Brain pericyte (primary cell): ENCODE data around the gene CLEC16A.
A peak's percentile ranks its signal among the peaks of the same experiment; 100 is the strongest.
"Not testable (repeated sequence)": the region's sequence is repeated elsewhere in the genome, so short reads cannot be mapped to it uniquely, and the experiment has no call there.

Experiments
- DNase-seq: peaks from one replicate; pipeline ENCODE4 v3.0.0-alpha.2; 2012; ENCODE audit warnings: low read depth, low spot score

CLEC16A gene

DNA sequence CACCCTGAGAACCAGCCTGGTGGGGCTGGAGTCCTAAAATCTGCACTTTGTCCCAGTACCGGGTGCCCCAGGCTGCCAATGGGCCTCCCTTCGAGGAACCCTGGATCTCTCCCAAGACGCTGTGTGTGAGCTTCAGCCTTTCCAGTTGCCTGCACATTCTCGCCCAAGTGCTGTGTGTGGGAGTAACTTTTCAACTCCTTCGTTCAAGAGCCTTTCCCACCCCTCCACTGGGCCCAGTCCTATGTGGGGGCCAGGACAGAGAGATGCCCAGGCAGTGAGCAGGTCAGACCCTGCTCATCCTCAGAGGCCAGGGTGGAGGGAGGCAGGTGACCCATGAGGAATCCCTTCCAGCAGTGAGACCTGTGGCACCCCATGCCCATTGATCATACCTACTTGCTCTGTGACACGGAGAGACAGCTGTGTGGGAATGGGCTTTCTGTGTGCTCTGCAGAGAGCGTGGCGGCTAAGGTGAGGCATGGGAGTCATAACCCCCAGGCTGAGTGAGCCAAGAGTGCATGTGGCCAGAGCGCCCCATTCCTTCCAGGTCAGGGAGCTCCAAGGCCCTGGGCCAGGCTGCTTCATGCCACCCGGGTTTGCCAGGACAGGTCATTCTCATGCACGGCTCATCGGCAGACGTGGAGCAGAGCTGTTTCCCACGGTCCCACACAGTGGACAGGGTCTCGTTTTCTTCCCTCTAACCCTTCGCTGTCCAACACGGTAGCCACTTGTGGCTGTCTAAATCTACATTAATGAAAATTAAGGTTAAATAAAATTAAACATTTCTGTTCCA is 154.4 kb downstream of the CLEC16A start:
- no peak for DNase-seq

DNA sequence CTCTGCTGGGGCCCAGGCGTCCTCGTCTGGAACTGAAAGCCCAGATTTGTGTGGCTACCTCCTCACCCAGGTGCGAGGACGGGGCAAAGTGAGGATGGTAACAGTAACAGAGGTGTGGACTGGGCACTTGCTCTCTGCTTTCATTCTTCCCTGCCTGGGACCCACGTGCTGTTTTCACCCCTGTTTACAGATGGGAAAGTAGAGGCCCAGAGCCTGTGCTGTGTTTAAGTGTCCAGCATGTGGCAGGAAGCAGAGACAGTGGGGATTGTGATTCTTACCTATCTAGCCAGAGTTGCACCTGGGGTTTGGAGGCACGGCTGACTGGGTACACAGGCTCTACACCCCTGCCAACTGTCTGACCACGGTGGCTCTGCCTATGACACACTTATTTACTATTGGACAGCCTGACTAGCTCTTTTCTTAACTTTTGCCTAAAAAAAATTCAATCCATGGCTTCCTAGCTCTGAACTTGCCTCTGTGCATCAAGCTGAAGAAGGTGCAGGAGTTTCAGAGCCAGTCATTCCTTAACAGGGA is 155.4 kb downstream of the CLEC16A start:
- DNase-seq: no peak

DNA sequence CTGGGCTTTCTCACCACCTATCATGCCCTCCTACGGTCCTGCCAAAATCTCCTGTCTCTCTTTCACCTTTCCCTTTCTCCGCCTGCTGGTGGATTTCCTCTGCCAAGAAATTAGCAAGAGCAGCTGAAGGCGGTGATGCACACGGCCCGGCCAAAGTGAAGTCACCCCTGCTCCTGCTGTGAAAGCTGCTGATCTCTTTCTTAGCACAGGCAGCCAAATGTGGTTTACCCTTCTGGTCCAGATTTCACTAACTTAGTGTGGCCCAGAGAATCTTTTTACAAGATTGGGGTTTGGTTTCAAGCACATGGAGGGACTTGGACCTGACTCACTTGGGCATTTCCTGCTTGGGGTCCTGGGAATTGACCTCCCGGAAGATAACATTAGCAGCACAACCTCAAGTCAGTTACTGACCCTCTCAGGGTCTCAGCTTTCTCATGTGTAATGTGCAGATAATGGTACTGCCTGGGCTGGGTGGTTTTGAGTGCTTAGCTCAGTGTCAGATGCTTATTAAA is 155.9 kb downstream of the CLEC16A start:
- peak; percentile 85 for DNase-seq

DNA sequence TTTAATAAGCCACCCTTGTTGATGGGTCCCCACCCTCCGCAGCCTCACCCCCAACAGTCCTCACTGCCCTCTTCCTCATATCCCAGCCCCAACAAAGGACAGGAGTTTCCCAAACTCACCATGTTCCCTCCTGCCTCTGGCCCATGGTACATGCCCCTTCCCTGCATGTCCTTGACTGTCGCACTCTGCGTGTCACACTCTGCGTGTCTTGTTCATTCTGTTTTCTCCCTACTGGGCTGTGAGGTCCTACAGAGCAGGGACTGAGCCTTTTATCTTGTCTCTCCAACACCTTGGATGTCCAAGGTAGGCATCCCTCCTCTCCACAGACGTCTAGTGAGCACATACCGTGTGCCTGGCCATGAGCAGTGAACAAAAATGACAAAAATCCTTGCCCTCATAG is 156.9 kb downstream of the CLEC16A start:
- no peak for DNase-seq

DNA sequence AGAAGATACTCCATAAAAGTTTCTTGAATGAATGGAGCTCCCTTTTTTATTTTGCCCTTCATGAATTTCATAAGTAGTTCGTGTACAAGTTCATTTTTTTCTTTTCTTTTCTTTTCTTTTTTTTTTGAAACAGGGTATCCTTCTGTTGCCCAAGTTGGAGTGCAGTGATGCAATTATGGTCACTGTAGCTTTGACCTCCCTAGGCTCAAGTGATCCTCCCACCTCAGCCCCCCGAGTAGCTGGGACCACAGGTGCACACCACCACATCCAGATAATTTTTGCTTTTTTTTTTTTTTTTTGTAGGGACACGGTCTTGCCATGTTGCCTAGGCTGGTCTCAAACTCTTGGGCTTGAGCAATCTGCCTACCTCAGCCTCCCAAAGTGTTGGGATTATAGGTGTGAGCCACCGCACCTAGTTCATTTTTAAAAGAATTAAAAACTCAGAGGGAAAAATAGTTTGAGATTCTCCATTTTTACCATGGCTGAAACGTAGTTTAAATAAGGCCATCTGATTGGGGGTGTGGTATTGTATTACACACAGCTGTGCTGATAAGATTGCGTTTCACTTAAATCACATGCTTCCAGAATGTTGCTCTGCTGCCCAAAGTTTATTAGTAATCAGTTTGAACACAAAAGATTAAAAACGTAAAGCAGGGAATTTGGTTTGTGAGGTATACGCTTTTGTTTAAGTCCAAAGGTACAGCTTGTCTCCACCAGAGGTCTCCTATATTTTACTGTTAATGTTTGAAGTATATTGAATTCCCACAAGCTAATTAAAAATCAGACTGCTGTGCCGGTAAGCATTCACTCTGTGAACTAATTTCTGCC is 157.5 kb downstream of the CLEC16A start:
- no peak for DNase-seq

DNA sequence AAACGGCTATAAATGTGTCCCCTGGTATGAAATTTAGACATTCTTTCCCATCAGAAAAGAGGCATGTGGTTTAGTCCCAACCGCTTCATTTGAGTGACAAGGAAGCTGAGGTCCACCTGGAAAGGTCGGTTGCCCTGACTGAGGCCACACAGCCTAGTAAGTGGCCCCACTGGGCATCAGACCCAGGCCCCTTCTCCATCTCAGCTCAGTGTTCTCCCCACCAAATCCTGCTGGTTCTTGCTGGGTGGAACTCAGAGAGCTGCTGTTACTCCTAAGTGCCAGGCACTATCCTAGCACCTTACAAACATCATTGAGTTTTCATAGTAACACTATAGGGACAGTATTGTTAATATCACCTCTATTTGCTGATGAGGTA is 158.1 kb downstream of the CLEC16A start:
- DNase-seq: no peak

DNA sequence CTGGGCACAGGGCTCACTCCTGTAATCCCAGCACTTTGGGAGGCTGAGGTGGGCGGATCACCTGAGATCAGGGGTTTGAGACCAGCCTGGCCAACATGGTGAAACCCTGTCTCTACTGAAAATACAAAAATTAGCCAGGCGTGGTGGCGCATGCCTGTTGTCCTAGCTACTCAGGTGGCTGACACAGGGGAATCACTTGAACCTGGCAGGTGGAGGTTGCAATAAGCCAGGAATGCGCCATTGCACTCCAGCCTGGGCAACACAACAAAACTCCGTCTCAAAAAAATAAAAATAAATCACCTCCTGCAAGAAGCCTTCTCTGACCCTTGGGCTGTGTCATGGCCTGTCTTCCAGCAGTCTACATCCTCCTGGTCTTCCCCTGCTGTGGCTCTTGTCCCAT is 158.9 kb downstream of the CLEC16A start:
- DNase-seq: not testable (repeated sequence)

DNA sequence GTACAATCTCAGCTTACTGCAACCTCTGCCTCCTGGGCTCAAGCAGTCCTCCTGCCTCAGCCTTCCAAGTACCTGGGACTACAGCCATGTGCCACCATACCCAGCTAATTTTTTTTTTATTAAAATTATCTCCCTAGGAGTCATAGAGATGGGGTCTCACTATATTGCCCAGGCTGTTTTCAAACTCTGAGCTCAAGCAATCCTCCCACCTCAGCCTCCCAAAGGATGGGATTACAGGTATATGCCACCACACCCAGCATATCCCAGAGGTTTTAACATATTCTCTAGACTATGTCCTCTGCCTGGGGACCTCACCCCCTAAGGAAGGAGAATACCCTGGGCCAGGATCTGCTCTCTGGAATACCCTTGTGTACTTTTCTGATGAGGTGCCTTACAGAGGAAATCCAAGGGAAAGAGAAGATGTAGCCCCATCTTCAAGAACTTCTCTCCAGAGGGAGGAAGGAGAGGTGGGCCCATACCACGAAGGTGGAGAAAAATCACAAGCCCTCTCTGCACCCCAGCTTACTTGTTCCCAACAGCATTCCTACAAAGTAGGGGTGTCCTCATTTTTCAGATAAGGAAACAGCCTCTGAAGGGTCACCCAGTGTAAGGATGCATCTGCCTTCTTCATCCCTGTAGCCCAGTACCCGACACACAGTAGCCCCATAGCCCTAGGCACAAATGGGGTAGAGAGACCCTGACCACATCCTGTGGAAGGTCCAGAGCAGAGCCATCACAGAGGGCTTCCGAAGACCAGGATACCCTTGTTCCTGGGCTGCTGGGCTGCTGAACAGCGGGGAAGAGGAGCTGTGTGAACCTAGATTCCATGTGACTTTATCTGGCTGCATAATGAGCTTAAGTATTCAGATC is 160.0 kb downstream of the CLEC16A start:
- DNase-seq: no peak

DNA sequence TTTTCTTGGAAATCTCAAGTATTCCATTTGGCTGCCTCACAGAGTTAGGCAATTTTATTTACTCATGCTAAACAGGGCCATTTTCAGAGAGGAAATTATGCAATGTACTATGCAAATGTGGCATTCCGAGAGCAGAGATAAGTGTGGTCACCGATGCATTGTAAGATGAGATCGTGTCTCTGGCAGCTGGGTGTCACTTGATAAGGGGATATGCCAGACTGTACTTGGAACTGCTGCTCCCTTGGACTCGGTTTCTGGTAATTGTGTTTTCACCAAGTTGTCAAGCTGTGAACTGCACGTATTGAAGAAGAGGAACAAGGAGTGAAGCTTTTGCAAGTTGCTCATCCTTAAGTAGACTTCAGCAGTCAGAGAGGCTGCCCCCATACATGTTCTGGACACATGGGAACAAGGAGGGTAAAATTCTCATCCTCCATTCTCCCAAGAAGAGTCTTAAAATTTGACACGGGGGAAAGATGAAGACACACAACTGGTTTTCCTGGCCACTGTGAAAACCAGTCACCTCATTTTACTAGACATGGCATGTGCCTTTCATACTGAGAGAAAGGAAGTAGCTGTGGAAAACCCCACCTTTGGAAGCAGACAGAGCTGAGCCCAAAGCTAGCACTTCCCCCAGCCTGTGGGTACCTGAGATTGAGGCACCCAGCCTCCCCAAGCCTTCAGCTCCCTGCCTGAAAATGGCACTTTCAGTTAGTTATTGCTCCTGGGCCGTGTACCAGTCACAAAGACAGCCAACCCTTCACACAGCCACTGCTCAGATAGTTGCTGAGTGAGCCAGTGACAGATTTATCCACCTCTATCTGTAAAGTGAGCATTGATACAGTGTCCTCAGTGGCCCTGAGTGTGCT is 160.9 kb downstream of the CLEC16A start:
- no peak for DNase-seq

DNA sequence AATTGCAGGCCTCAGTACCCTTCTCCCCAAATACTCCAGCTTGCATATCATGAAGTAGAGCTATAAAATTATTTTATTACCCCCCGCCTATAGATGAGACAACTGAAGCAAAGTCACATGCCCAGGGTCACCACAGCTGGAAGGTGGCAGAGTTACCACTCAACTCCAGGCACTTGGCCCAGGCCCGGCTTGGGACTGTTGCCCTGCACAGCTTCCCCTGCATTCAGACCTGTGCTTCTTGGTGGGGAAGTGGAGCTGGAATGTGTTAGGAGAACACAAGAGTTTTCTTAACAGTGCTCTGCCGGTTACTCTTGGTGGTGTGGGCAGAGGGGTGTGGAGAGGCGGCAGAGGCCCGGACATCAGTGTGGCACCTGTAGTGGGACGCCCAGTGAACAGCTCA is 162.4 kb downstream of the CLEC16A start:
- DNase-seq: no peak

DNA sequence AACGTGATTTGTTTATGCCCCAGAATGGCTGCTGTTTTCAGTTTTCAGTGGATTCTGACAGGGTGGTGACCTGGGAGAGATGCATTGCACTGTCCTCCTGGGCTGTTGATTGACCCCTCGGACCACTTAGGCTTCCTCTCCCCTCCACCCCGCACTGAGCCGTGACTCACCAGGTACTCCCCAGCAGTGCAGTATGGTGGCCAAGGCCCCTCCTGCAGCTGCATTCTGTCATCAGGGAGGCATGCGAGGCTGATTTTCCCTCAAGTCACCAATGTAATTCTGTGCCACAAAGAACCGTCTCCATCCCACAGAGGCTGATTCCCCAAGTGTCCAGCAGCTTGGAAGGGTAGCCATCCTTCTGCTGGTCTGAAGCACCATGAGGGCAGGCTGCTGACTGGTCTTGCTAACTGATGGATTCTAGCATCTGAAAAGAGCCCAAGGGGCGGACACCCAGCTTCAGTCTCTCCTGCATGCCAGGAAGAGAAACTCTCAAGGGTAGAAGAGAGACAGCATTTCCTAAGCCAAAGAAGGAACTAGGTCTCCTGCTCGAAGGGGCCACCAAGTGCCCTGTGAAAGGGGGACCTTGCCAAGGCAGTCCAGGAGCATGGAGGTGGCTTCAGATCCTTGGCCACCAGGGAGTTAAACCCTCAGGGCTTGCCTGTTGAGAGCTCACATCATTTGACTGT is 163.6 kb downstream of the CLEC16A start:
- DNase-seq: no peak

DNA sequence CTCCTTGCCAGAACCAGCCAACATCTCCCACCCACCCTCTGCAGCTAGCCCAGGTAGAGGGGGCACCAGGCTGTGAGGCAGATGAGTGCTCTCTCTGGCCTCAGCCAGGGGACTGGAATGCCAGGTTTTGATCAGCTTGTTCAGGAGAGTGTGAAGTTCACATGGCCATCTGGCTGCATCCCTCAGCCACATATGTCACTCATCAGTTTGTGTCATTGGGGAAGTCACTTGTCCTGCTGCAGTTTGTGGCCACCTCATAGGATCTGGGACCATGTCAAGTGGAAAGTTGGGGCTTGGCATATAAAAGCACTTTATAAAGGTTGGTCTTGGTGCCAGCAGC is 164.1 kb downstream of the CLEC16A start:
- no peak for DNase-seq

DNA sequence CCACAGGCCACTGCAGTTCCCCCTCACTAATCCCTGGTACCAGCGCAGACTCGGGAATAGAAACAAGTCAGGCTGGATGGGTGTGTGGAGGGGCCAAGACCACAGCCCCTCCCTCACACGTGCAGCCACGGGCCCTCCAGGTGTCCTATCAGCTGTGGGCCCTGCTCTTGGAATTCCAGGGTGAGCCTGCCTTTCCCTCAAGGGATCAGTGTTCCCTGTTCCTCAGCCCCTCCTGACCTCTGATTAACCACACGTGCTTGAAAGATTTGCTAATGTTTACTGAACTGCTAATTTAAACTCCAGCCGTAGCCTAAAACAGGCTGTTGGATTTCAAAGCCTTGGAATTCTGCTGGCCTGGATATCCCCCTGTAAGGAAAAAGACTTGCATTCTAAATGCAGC is 165.2 kb downstream of the CLEC16A start:
- no peak for DNase-seq

DNA sequence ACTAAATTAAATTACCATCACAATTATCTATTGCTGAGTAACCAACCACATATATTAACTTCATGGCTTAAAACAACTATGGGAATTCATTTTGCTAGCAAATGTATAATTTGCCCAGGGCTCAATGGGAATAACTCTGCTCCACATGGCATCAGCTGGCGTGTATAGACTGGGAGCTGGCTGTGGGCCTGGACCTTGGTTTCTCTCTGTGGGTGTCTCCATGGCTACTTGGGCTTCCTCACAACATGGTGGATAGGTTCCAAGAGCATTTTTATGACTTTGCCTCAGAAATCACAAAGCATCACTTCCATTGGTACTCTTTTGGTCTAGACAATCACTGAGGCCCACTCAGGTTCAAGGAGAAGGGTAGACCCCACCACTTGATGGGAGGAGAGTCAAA is 166.8 kb downstream of the CLEC16A start:
- DNase-seq: no peak

DNA sequence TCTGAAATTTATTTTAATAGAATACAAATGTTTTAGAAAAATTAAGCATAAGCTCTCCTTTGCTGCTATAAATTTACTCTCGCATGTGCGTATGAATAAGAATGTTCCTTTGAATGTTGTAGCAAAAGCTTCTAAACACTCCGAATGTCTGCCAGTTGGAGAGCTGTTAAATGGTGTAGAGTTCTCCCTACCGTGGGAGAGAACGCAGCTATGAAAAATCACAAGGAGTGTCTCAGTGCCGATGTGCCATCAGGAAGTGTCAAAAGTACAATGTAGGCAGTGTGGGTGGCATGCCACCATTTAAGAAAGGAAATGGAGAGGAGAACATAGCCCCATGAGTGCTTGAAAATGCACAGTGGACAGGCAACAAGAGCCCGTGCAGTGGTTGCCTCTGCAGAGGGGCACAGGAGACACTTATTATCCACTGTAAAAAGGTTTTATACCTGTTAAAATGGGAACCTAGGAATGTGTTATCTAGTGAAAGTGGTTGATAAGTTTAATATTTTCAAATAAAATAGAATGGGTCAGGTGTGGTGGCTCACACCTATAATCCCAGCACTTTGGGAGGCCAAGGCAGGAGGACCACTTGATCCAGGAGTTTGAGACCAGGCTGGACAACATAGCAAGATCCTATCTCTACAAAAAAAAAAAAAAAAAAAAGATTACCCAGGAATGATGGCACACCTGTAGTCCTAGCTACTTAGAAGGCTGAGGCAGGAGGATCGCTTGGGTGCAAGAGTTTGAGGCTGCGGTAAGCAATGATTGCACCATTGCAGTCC is 167.7 kb downstream of the CLEC16A start:
- DNase-seq: no peak

DNA sequence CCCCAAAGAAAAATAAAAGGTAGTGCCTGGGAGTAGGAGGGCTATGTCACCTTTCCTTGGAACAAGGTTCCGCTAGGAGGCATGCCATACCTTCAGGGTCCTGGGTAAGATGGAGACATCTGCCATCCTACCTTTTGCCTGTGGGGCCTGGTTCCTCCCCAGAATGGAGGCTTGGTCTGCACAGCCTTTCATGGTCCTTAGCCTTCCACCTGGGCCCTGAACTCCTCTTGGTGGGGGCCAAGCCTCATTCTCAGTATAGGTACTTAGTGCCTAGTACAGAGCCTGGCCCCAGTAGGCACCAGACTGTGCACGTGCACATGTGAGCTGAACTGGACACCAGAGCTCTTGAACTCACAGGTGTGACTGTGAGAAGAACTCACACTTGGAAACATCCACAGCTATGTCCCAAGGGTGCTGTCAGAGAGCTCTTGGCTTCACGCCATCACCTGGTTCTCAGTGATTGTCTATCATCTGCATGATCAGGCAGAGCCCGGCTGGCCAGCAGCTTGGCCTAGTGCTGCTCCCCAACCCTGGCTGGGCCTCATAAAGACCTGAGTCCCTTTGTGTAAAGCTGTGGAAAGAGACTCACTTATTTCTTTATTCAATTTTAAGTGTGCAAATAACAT is 168.5 kb downstream of the CLEC16A start:
- DNase-seq: no peak

DNA sequence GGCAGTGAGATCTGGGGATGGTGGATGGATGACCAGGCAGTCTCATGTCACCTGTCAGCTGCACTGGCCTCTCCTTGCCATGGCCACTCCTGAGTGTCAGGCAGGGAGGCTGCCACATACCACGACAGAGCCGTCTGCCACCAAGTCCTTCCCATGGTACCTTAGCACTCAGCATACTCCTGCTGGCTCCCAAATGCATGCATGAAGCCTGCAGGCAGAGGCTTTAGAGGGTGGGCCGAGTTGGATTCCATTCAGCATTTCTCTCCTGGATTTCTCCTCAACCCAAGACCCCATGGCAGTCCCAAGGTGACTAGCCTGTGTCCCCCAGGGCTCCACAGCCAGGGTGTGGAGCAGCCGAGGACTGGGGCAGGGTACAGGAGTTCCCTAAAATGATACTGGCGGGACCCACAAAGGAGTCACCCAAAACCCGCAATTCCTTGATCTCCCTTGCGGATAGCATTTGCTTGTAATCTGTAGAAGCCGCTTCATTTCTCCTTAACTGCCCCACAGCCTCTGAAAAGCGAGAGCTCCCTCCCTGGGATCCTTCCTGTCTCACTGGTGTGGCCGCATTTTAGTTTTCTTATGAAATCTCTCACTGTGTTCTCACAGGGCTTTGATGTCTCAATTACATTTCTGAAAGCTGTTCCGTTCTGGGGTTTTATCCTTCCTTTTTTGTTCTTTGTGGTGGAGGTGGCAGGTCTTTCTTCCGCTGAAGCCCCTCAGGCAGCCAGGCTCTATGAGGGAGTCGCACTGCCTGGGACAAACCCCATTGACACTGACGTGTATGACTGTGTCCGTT is 170.2 kb downstream of the CLEC16A start:
- DNase-seq: no peak

DNA sequence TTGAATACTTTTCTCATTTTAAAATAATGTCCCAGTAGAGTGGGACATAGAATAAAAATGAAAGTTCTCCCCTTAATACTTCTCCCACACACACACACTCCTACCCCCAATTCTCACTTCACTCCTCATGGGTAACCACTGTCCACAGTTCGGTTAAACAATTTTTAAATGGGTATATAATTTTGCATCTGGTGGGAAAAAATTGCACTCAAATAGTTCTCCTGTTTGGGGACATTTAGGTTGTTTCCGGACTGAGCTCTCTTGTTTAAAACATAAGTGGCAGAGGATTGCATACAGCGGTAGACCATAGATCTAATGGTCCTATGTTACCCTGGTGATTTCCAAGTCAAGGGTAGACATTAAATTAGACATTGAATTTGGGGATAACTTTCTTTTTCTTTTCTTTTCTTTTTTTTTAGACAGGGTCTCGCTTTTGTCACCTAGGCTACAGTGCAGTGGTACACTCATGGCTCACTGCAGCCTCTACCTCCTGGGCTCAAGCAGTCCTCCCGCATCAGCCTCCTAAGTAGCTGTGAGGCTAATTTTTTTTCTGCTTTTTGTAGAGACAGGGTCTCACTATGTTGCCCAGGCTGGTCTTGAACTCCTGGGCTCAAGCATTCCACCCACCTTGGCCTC is 173.3 kb downstream of the CLEC16A start:
- DNase-seq: no peak
